ENCODE data around the gene MAGEF1. TPM values are rescaled to one million over a fixed set of nuclear protein-coding genes. Genes with fewer than 3 reads are reported as not detected.

MAGEF1 gene
- total RNA-seq, 4 donors from 2014 or later, result 33.9 to 55.4 (median 49.0) TPM

GRCh38 chr3:184751204-184752040 is 39.6 kb upstream of the MAGEF1 start:
- Histone ChIP-seq H3K4me3 (no peak overlapping the region), H3K36me3 (no peaks in the 10 kb centered on the region), H3K4me1 (peaks cover 0 to 3% of the 10 kb centered on the region in 2 donors), H3K9me3 (no peaks in the 10 kb centered on the region), H3K27ac (no peak overlapping the region), H3K27me3 (no peaks in the 10 kb centered on the region)
- no peak for TF ChIP-seq POLR2A (IDR thresholded peaks at IDR 0.05)
- TF ChIP-seq CTCF (IDR thresholded peaks at IDR 0.05), result no peak
- DNase-seq, result no peak
- intact Hi-C loops (cut with DNase I; ENCODE audit: low total_unique reads), result no loop called here

GRCh38 chr3:184750349-184751083 is 38.7 kb upstream of the MAGEF1 start:
- TF ChIP-seq POLR2A (IDR thresholded peaks at IDR 0.05) (no peak), CTCF (IDR thresholded peaks at IDR 0.05) (no peak)
- Histone ChIP-seq H3K4me1 (no peaks in the 10 kb centered on the region), H3K4me3 (no peak overlapping the region), H3K9me3 (no peaks in the 10 kb centered on the region), H3K27me3 (no peaks in the 10 kb centered on the region), H3K36me3 (no peaks in the 10 kb centered on the region), H3K27ac (no peak overlapping the region)
- intact Hi-C loops (cut with DNase I; ENCODE audit: low total_unique reads), result no loop called here
- DNase-seq, result no peak

GRCh38 chr3:184749168-184749744 is 37.4 kb upstream of the MAGEF1 start:
- H3K9me3 ChIP-seq, result no peaks in the 10 kb centered on the region
- H3K4me1 ChIP-seq, result no peaks in the 10 kb centered on the region
- intact Hi-C loops (cut with DNase I; ENCODE audit: low total_unique reads), result no loop called here
- no peak overlapping the region for H3K4me3 ChIP-seq
- no peak for DNase-seq
- no peaks in the 10 kb centered on the region for H3K36me3 ChIP-seq
- no peaks in the 10 kb centered on the region for H3K27me3 ChIP-seq
- TF ChIP-seq POLR2A (IDR thresholded peaks at IDR 0.05) (no peak), CTCF (IDR thresholded peaks at IDR 0.05) (no peak)
- no peak overlapping the region for H3K27ac ChIP-seq

- intact Hi-C loops (cut with DNase I; ENCODE audit: low total_unique reads), result no loop called here
- no peak for DNase-seq
- Histone ChIP-seq H3K9me3 (no peaks in the 10 kb centered on the region), H3K4me3 (no peak overlapping the region), H3K36me3 (no peaks in the 10 kb centered on the region), H3K27me3 (no peaks in the 10 kb centered on the region), H3K27ac (no peak overlapping the region), H3K4me1 (no peaks in the 10 kb centered on the region)
- no peak for TF ChIP-seq POLR2A (IDR thresholded peaks at IDR 0.05)
- no peak for TF ChIP-seq CTCF (IDR thresholded peaks at IDR 0.05)
Measured at GRCh38 chr3:184748219-184749135, 36.6 kb upstream of the MAGEF1 start.
